Ureter (tissue), 1 donor: ENCODE data around the gene RBM20. TPM values are rescaled to one million over a fixed set of nuclear protein-coding genes. Genes with fewer than 3 reads are reported as not detected.
"Not testable (repeated sequence)": the region's sequence is repeated elsewhere in the genome, so short reads cannot be mapped to it uniquely, and the experiment has no call there.

Experiments used
- DNase-seq: peaks from one replicate; pipeline ENCODE4 v3.0.0-alpha.2; 2020; ENCODE audit warnings: low spot score
- total RNA-seq: library from RNA; stranded (reverse); gene quantifications from one replicate; pipeline ENCODE4 v1.2.4, GENCODE V29; 2023
- donor health status: DM: yes; HTN: yes; CAD: no.

The RBM20 gene
- 0.68 TPM for total RNA-seq

- no peak for DNase-seq
These were observed at the start of gene RBM20 for GRCh38 chr10:110643653-110644597. Gene RBM20 (plus strand): TSS chr10:110644336. CDS start chr10:110644455, 119 bp downstream.

GRCh38 chr10:110597476-110597875 is 46.7 kb upstream of the RBM20 start:
- DNase-seq: no peak

GRCh38 chr10:110600487-110601101 is 43.5 kb upstream of the RBM20 start:
- DNase-seq: no peak

- no peak for DNase-seq
These were observed 42.6 kb upstream of the RBM20 start for GRCh38 chr10:110601581-110601980.

- DNase-seq: no peak
These were observed 36.0 kb upstream of the RBM20 start for GRCh38 chr10:110608087-110608486.

GRCh38 chr10:110609605-110610004 is 34.5 kb upstream of the RBM20 start:
- DNase-seq: no peak

GRCh38 chr10:110610308-110610774 is 33.8 kb upstream of the RBM20 start:
- DNase-seq: peak; percentile 55

GRCh38 chr10:110610781-110611180 is 33.4 kb upstream of the RBM20 start:
- DNase-seq: not testable (repeated sequence)

- no peak for DNase-seq
These were observed 32.0 kb upstream of the RBM20 start for GRCh38 chr10:110612087-110612486.

- no peak for DNase-seq
These were observed 31.5 kb upstream of the RBM20 start for GRCh38 chr10:110612629-110613028.

GRCh38 chr10:110613341-110613995 is 30.7 kb upstream of the RBM20 start:
- no peak for DNase-seq

- no peak for DNase-seq
These were observed 30.1 kb upstream of the RBM20 start for GRCh38 chr10:110613996-110614495.

- no peak for DNase-seq
These were observed 28.9 kb upstream of the RBM20 start for GRCh38 chr10:110615057-110615747.

GRCh38 chr10:110616493-110617033 is 27.6 kb upstream of the RBM20 start:
- DNase-seq: no peak

- no peak for DNase-seq
These were observed 26.5 kb upstream of the RBM20 start for GRCh38 chr10:110617425-110618229.

GRCh38 chr10:110618230-110618610 is 25.9 kb upstream of the RBM20 start:
- no peak for DNase-seq

- DNase-seq: no peak
These were observed 24.4 kb upstream of the RBM20 start for GRCh38 chr10:110619514-110620397.

GRCh38 chr10:110620398-110620719 is 23.8 kb upstream of the RBM20 start:
- no peak for DNase-seq

GRCh38 chr10:110623316-110623715 is 20.8 kb upstream of the RBM20 start:
- DNase-seq: not testable (repeated sequence)
